Brain microvascular endothelial cell (primary cell): ENCODE measurements around the gene CCDC63.
"Not testable (repeated sequence)": the region's sequence is repeated elsewhere in the genome, so short reads cannot be mapped to it uniquely, and the experiment has no call there.

Experiments
- DNase-seq: peaks from one replicate; pipeline ENCODE4 v3.0.0-alpha.2; 2020
- H3K27ac ChIP-seq: fragments of 250-450 bp; sonication (Bioruptor Pico); 2 replicates; pipeline ENCODE4 v1.5.1; 2020; ENCODE audit warnings: mild to moderate bottlenecking, moderate library complexity
- H3K27me3 ChIP-seq: fragments of 250-450 bp; sonication (Bioruptor Pico); replicated peaks from 2 replicates; pipeline ENCODE4 v1.5.1; 2020; ENCODE audit warnings: mild to moderate bottlenecking
- H3K36me3 ChIP-seq: fragments of 250-450 bp; sonication (Bioruptor Pico); replicated peaks from 2 replicates; pipeline ENCODE4 v1.5.1; 2020; ENCODE audit warnings: mild to moderate bottlenecking
- H3K4me3 ChIP-seq: 2 replicates; pipeline ENCODE4 v1.5.1; 2011; ENCODE audit warnings: low read depth, mild to moderate bottlenecking, control low read depth, low read length, moderate library complexity
- CTCF ChIP-seq: IDR thresholded peaks from 2 replicates; pipeline ENCODE4 v1.5.1; 2011; ENCODE audit warnings: low read depth, mild to moderate bottlenecking, moderate library complexity, low read length, control low read depth, inconsistent platforms; ENCODE audit errors: missing control alignments
- in situ Hi-C: cut with HindIII; loops from 2 replicates; pipeline ENCODE4 v1.10.0; 2017; ENCODE audit warnings: low sequenced_read_pairs, low pct_ligation_motif_present

Gene CCDC63

GRCh38 chr12:110850762-110851161 lies 4.0 kb downstream of the CCDC63 start:
- in situ Hi-C loops, result no loop called here
- no peak for DNase-seq
- Histone ChIP-seq H3K36me3 (no peaks in the 10 kb centered on the region), H3K4me3 (no peak overlapping the region), H3K27me3 (peaks cover 11% of the 10 kb centered on the region), H3K27ac (no peak overlapping the region)
- no peak for TF ChIP-seq CTCF

- DNase-seq, result no peak
- TF ChIP-seq CTCF, result no peak
- Histone ChIP-seq H3K4me3 (no peak overlapping the region), H3K36me3 (no peaks in the 10 kb centered on the region), H3K27ac (no peak overlapping the region), H3K27me3 (no peaks in the 10 kb centered on the region)
- in situ Hi-C loops, result no loop called here
Measured at GRCh38 chr12:110853836-110854235, 7.0 kb downstream of the CCDC63 start.

GRCh38 chr12:110856542-110856941 lies 9.8 kb downstream of the CCDC63 start:
- Histone ChIP-seq H3K36me3 (no peaks in the 10 kb centered on the region), H3K27ac (no peak overlapping the region), H3K27me3 (no peaks in the 10 kb centered on the region), H3K4me3 (no peak overlapping the region)
- TF ChIP-seq CTCF, result no peak
- DNase-seq, result no peak
- in situ Hi-C loops, result no loop called here

- no peak overlapping the region for H3K27ac ChIP-seq
- in situ Hi-C loops, result no loop called here
- no peaks in the 10 kb centered on the region for H3K36me3 ChIP-seq
- no peak overlapping the region for H3K4me3 ChIP-seq
- TF ChIP-seq CTCF, result no peak
- DNase-seq, result no peak
- H3K27me3 ChIP-seq, result no peaks in the 10 kb centered on the region
Measured at GRCh38 chr12:110857528-110857927, 10.7 kb downstream of the CCDC63 start.

- in situ Hi-C loops, result not testable (repeated sequence)
Measured at GRCh38 chr12:110857954-110858353, 11.2 kb downstream of the CCDC63 start.

GRCh38 chr12:110858848-110859247 lies 12.1 kb downstream of the CCDC63 start:
- H3K27ac ChIP-seq, result no peak overlapping the region
- DNase-seq, result no peak
- no peak for TF ChIP-seq CTCF
- no peaks in the 10 kb centered on the region for H3K36me3 ChIP-seq
- in situ Hi-C loops, result no loop called here
- no peaks in the 10 kb centered on the region for H3K27me3 ChIP-seq
- H3K4me3 ChIP-seq, result no peak overlapping the region

More at GRCh38 chr12:110857954-110858353, 11.2 kb downstream of the CCDC63 start:
- H3K27ac ChIP-seq, H3K27me3 ChIP-seq, DNase-seq, H3K36me3 ChIP-seq, H3K4me3 ChIP-seq: not testable (repeated sequence)
